Omental fat pad (tissue), 4 donors: Measurements from ENCODE around the gene ATG7. TPM values are rescaled to one million over a fixed set of nuclear protein-coding genes. Genes with fewer than 3 reads are reported as not detected.
"Not testable (repeated sequence)": the region's sequence is repeated elsewhere in the genome, so short reads cannot be mapped to it uniquely, and the experiment has no call there.

Experiments
- ATAC-seq: fragments of 150-250 bp; one replicate; pipeline ENCODE4 v1.9.1; 2016; ENCODE audit warnings: mild to moderate bottlenecking, moderate library complexity; ENCODE audit not compliant: low FRiP score
- DNase-seq: peaks from one replicate; pipeline ENCODE4 v3.0.0-alpha.2; 2019; ENCODE audit warnings: low spot score
- CTCF ChIP-seq, 3 donors: fragments of 450-650 bp; IDR thresholded peaks; one replicate each; pipeline ENCODE4 v1.5.1; 2016 to 2017; ENCODE audit warnings: antibody characterized with exemption in 3 of 3, mild to moderate bottlenecking in 3 of 3, moderate library complexity in 2 of 3
- total RNA-seq, 4 donors: library from RNA; depleted of rRNA; stranded (reverse); fragments of >200 nt; gene quantifications; one replicate each; pipeline ENCODE4 v1.1.0, GENCODE V29; 2016

ATG7 gene
- total RNA-seq, 4 donors from 2014 or later: 62.9 to 96.7 (median 76.2) TPM

GRCh38 chr3:11498646-11499045 lies 226.4 kb downstream of the ATG7 start:
- DNase-seq (no peak), ATAC-seq (no peak)
- no peak for TF ChIP-seq CTCF (IDR thresholded peaks at IDR 0.05)

GRCh38 chr3:11499144-11499543 lies 226.9 kb downstream of the ATG7 start:
- ATAC-seq (peak; percentile 87), DNase-seq (no peak)
- no peak for TF ChIP-seq CTCF (IDR thresholded peaks at IDR 0.05)

DNA sequence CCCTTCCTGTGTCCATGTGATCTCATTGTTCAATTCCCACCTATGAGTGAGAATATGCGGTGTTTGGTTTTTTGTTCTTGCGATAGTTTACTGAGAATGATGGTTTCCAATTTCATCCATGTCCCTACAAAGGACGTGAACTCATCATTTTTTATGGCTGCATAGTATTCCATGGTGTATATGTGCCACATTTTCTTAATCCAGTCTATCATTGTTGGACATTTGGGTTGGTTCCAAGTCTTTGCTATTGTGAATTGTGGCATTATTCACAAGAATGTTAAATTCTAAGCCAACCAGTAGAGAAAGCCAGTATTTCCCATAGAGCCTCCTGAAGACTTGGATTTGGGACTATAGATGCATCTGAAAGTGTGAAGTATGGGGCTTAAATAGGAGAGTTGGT lies 230.2 kb downstream of the ATG7 start:
- not testable (repeated sequence) for DNase-seq, ATAC-seq

GRCh38 chr3:11507719-11508118 lies 235.5 kb downstream of the ATG7 start:
- no peak for ATAC-seq
- no peak for TF ChIP-seq CTCF (IDR thresholded peaks at IDR 0.05)
- DNase-seq: no peak

DNA sequence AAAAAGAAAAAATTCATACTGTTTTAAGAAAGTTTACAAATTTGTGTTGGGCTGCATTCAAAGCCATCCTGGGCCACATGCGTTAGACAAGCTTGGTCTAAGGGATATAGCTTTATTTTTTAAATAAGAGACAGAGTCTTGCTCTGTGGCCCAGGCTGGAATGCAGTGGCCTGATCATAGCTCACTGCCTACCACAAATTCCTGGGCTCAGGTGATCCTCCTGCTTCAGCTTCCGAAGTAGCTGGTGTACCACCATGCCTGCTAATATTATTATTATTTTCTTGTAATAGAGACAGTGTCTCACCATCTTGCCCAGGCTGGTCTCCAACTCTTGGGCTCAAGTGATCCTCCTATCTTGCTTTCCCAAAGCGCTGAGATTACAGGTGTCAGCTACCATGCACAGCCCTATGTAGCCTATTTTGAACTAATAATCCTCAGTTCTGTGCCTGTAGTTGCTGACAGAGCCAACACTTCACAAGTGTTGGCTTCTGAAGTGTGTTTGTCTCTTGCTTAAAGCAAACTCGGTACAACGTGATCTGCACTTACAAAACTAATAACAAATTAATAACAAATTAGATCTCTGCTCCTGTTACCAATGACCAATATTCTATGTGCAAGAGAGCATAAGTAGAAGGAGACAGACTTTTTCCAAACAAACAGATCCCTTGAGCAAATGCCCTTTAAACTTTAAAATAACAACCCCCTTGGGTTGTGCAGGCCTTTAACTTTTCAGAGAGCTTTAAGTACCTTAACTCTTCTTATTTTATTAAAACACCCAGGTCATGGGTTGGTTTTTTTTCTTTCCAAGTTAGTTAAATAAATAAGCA lies 236.4 kb downstream of the ATG7 start:
- DNase-seq: no peak
- TF ChIP-seq CTCF (IDR thresholded peaks at IDR 0.05): no peak
- ATAC-seq: no peak

GRCh38 chr3:11509173-11510000 lies 237.2 kb downstream of the ATG7 start:
- TF ChIP-seq CTCF (IDR thresholded peaks at IDR 0.05): no peak
- ATAC-seq (peak; percentile 74), DNase-seq (no peak)

GRCh38 chr3:11510001-11510340 lies 237.8 kb downstream of the ATG7 start:
- no peak for ATAC-seq
- no peak for DNase-seq
- no peak for TF ChIP-seq CTCF (IDR thresholded peaks at IDR 0.05)
